ENCODE measurements around the gene NCKAP5.

Gene NCKAP5

GRCh38 chr2:132958887-132959286 is 609.4 kb downstream of the NCKAP5 start:
- no peak overlapping the region for H3K4me3 ChIP-seq (ENCODE audit: control insufficient read depth, low read depth, low read length)
- no peak for TF ChIP-seq CTCF (conservative IDR thresholded peaks at IDR 0.05; ENCODE audit: control insufficient read depth, insufficient read depth, low read depth, low read length)
- no peak for DNase-seq (ENCODE audit: low read depth)

- no peak for DNase-seq (ENCODE audit: low read depth)
- TF ChIP-seq CTCF (conservative IDR thresholded peaks at IDR 0.05; ENCODE audit: control insufficient read depth, insufficient read depth, low read depth, low read length): no peak
- H3K4me3 ChIP-seq (ENCODE audit: control insufficient read depth, low read depth, low read length): no peak overlapping the region
Measured at GRCh38 chr2:132955871-132956615, 612.2 kb downstream of the NCKAP5 start.

- no peak for DNase-seq (ENCODE audit: low read depth)
- no peak for TF ChIP-seq CTCF (conservative IDR thresholded peaks at IDR 0.05; ENCODE audit: control insufficient read depth, insufficient read depth, low read depth, low read length)
- no peak overlapping the region for H3K4me3 ChIP-seq (ENCODE audit: control insufficient read depth, low read depth, low read length)
Measured at GRCh38 chr2:132953771-132954170, 614.5 kb downstream of the NCKAP5 start.

GRCh38 chr2:132951008-132951714 is 617.1 kb downstream of the NCKAP5 start:
- no peak overlapping the region for H3K4me3 ChIP-seq (ENCODE audit: control insufficient read depth, low read depth, low read length)
- no peak for DNase-seq (ENCODE audit: low read depth)
- no peak for TF ChIP-seq CTCF (conservative IDR thresholded peaks at IDR 0.05; ENCODE audit: control insufficient read depth, insufficient read depth, low read depth, low read length)

- no peak overlapping the region for H3K4me3 ChIP-seq (ENCODE audit: control insufficient read depth, low read depth, low read length)
- no peak for DNase-seq (ENCODE audit: low read depth)
- no peak for TF ChIP-seq CTCF (conservative IDR thresholded peaks at IDR 0.05; ENCODE audit: control insufficient read depth, insufficient read depth, low read depth, low read length)
Measured at GRCh38 chr2:132949108-132949507, 619.2 kb downstream of the NCKAP5 start.

- no peak for TF ChIP-seq CTCF (conservative IDR thresholded peaks at IDR 0.05; ENCODE audit: control insufficient read depth, insufficient read depth, low read depth, low read length)
- DNase-seq (ENCODE audit: low read depth): no peak
- no peak overlapping the region for H3K4me3 ChIP-seq (ENCODE audit: control insufficient read depth, low read depth, low read length)
Measured at GRCh38 chr2:132948211-132948610, 620.1 kb downstream of the NCKAP5 start.

Measured in fibroblast of mammary gland (primary cell).